A549 (cell line): ENCODE data around the gene MAML3. TPM values are rescaled to one million over a fixed set of nuclear protein-coding genes. Genes with fewer than 3 reads are reported as not detected.

Experiments used
- ATAC-seq, 2 experiments: fragments of 200-7000 bp in 1 of 2; fragments of >200 bp in 1 of 2; cut with Nextera tagmentation in 1 of 2; cut with Tn5 transposase in 1 of 2; 3 replicates each; pipeline versions ENCODE4 v1.8.0 to v1.9.1; 2018 to 2020; ENCODE audit warnings: mild to moderate bottlenecking in 1 of 2, moderate library complexity in 1 of 2
- CTCF ChIA-PET: fragments of 300-600 bp; sonication (Branson Sonifier 250); formaldehyde crosslinking; extraction: SDS; loops from one replicate; lab custom pipeline; 2021; ENCODE audit warnings: antibody characterized with exemption, inconsistent platforms; lab: Yijun Ruan, JAX
- POLR2A ChIA-PET: fragments of 350-600 bp; formaldehyde crosslinking; extraction: SDS; loops from one replicate; lab custom pipeline; 2021; ENCODE audit warnings: antibody characterized with exemption, inconsistent platforms; lab: Yijun Ruan, JAX
- DNase-seq, 2 experiments: peaks; one replicate each; pipeline versions ENCODE4 v3.0.0 to v3.0.0-alpha.2; 2011 to 2016; ENCODE audit warnings: low read depth in 1 of 2, low spot score in 1 of 2
- FAIRE-seq: peaks from 2 replicates; lab custom pipeline; 2011; peaks lifted over from hg19 to GRCh38; lab: Jason Lieb, UNC
- H3K27ac ChIP-seq, 2 experiments: fragments of >200 bp; sonication (Bioruptor Twin); formaldehyde crosslinking; 3 replicates each; pipeline ENCODE4 v1.5.1; 2016 to 2017
- H3K4me1 ChIP-seq: fragments of >200 bp; sonication (Bioruptor Twin); formaldehyde crosslinking; 3 replicates; pipeline ENCODE4 v1.6.1; 2016
- H3K4me2 ChIP-seq: fragments of >200 bp; sonication (Bioruptor Twin); formaldehyde crosslinking; 3 replicates; pipeline ENCODE4 v1.6.1; 2016
- H3K4me3 ChIP-seq: fragments of >200 bp; sonication (Bioruptor Twin); formaldehyde crosslinking; 3 replicates; pipeline ENCODE4 v1.5.1; 2016
- H3K9me3 ChIP-seq: fragments of >200 bp; sonication (Bioruptor Twin); formaldehyde crosslinking; 3 replicates; pipeline ENCODE4 v1.6.1; 2016
- BHLHE40 ChIP-seq: IDR thresholded peaks from 2 replicates; pipeline ENCODE4 v1.6.1; 2012; ENCODE audit warnings: low read depth, low read length, inconsistent platforms
- CBX8 ChIP-seq: fragments of 200-600 bp; sonication (generic); IDR thresholded peaks from 2 replicates; pipeline ENCODE4 v1.6.1; 2016
- CEBPB ChIP-seq, 2 experiments: fragments of >200 bp in 1 of 2; sonication (Bioruptor Twin) in 1 of 2; formaldehyde crosslinking in 1 of 2; IDR thresholded peaks; 2 replicates each; pipeline ENCODE4 v1.6.1; 2012 to 2016
- EHF ChIP-seq: fragments of 250-450 bp; sonication (Bioruptor Pico); IDR thresholded peaks from 2 replicates; pipeline ENCODE4 v1.5.0; 2020; ENCODE audit warnings: mild to moderate bottlenecking
- EP300 ChIP-seq, 2 experiments: fragments of >200 bp; sonication (Bioruptor Twin); formaldehyde crosslinking; IDR thresholded peaks; 2 replicates in 1 of 2; 3 replicates in 1 of 2; pipeline ENCODE4 v1.6.1; 2016 to 2017
- FOSL2 ChIP-seq, 2 experiments: fragments of 450-650 bp in 1 of 2; fragments of >200 bp in 1 of 2; sonication (Bioruptor Twin) in 1 of 2; formaldehyde crosslinking; IDR thresholded peaks; 2 replicates each; pipeline versions ENCODE4 v1.5.0 to v1.6.1; 2016 to 2020; ENCODE audit warnings: mild to moderate bottlenecking in 1 of 2, moderate library complexity in 1 of 2
- HES2 ChIP-seq: fragments of >200 bp; sonication (Bioruptor Twin); formaldehyde crosslinking; IDR thresholded peaks from 2 replicates; pipeline ENCODE4 v1.6.1; 2016
- HEYL ChIP-seq: fragments of 250-450 bp; sonication (Bioruptor Pico); IDR thresholded peaks from 2 replicates; pipeline ENCODE4 v1.8.0; 2021; ENCODE audit warnings: mild to moderate bottlenecking, moderate library complexity
- KDM1A ChIP-seq: fragments of 200-600 bp; sonication (generic); IDR thresholded peaks from 2 replicates; pipeline ENCODE4 v1.6.1; 2016; ENCODE audit warnings: low read depth, mild to moderate bottlenecking
- MAFK ChIP-seq: fragments of 450-650 bp; IDR thresholded peaks from 2 replicates; pipeline ENCODE4 v1.6.1; 2014; ENCODE audit not compliant: partially characterized antibody
- PHF8 ChIP-seq: fragments of 200-600 bp; sonication (generic); IDR thresholded peaks from 2 replicates; pipeline ENCODE4 v1.6.1; 2016; ENCODE audit warnings: low read depth, mild to moderate bottlenecking, antibody characterized with exemption, moderate library complexity, borderline replicate concordance
- RAD21 ChIP-seq, 2 experiments: fragments of >200 bp in 1 of 2; sonication (Bioruptor Twin) in 1 of 2; formaldehyde crosslinking in 1 of 2; IDR thresholded peaks in 1 of 2; conservative IDR thresholded peaks in 1 of 2; 2 replicates in 1 of 2; 3 replicates in 1 of 2; pipeline ENCODE4 v1.6.1; 2012 to 2018; ENCODE audit warnings: inconsistent platforms in 1 of 2
- RARB ChIP-seq: fragments of 250-450 bp; sonication (Bioruptor Pico); IDR thresholded peaks from 2 replicates; pipeline ENCODE4 v1.8.0; 2021; ENCODE audit warnings: mild to moderate bottlenecking, moderate library complexity
- TFCP2L1 ChIP-seq: fragments of 250-450 bp; sonication (Bioruptor Pico); IDR thresholded peaks from 2 replicates; pipeline ENCODE4 v1.5.0; 2021; ENCODE audit warnings: mild to moderate bottlenecking
- ZFP36 ChIP-seq: fragments of 450-650 bp; IDR thresholded peaks from 2 replicates; pipeline ENCODE4 v1.6.1; 2014; ENCODE audit warnings: borderline replicate concordance; ENCODE audit not compliant: partially characterized antibody
- ZNF302 ChIP-seq: fragments of 250-450 bp; sonication (Bioruptor Pico); IDR thresholded peaks from 2 replicates; pipeline ENCODE4 v1.9.0; 2021; ENCODE audit warnings: inconsistent platforms, mild to moderate bottlenecking, moderate library complexity
- WGBS: methylation state at CpG from one replicate; pipeline ENCODE4 v1.1.6; 2017; ENCODE audit errors: missing lambda C conversion rate; 5-methylcytosine and 5-hydroxymethylcytosine counted together
- polyA plus RNA-seq, 4 experiments: library from polyadenylated mRNA; depleted of rRNA in 3 of 4; stranded (reverse); fragments of >200 nt; fragmentation: RNase III in 1 of 4; extraction: RNeasy Plus Mini Kit Qiagen cat#74134 plus additional on column Dnase treatment in 1 of 4; gene quantifications; 2 replicates in 3 of 4; 3 replicates in 1 of 4; pipeline ENCODE4 v1.2.3, GENCODE V29; 2011 to 2017
- TF ChIP-seq, protein P1 (sequence below): fragments of 250-450 bp; sonication (Bioruptor Pico); IDR thresholded peaks from 2 replicates; pipeline ENCODE4 v1.5.0; 2020; ENCODE audit warnings: low read depth, mild to moderate bottlenecking, moderate library complexity
- TF ChIP-seq, protein P2 (sequence below): fragments of >200 bp; sonication (Bioruptor Twin); formaldehyde crosslinking; IDR thresholded peaks from 3 replicates; pipeline ENCODE4 v1.6.1; 2016
- TF ChIP-seq, protein P3 (sequence below): fragments of 450-650 bp; IDR thresholded peaks from 2 replicates; pipeline ENCODE4 v1.6.1; 2014; ENCODE audit warnings: antibody characterized with exemption
- TF ChIP-seq, protein P4 (sequence below): fragments of >200 bp; sonication (Bioruptor Twin); formaldehyde crosslinking; IDR thresholded peaks from 3 replicates; pipeline ENCODE4 v1.5.1; 2016

Gene MAML3
- polyA plus RNA-seq, 2 of the 4 experiments (the other 2 are of a cell fraction), result 9.0 to 22.2 TPM

DNA sequence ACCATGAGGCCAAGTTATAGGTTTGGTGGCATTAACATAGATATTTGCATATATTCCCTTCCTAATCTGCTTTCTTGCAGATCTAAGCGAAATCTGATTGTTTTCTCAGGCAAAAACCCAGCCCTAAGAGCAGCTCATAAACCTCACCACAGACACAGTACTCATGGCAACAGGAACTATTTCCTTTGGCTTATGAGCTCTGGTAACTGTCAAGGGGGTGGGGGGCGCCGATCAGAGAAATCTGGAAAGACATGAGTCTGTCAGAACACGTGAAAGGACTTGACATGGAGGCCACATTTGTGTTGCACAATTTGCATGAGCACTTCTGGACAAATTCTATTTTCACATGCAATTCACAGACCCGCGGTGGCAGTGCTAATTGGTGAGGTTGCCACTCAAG, 404.6 kb downstream of the MAML3 start:
- DNase-seq (no peak), ATAC-seq (no peak), FAIRE-seq (no peak)
- peaks cover 14% of the 10 kb centered on the region for H3K4me1 ChIP-seq
- H3K27ac ChIP-seq, result no peak overlapping the region
- H3K4me3 ChIP-seq, result no peak overlapping the region
- H3K9me3 ChIP-seq, result no peaks in the 10 kb centered on the region
- CTCF ChIA-PET, result interaction anchor here (1.1 kb wide), 1 partner anchor 11 kb away, joined by 3 read pairs; no protein-coding TSS in a partner anchor
- 93% methylated on average over 6 of the region's 6 CpGs for WGBS
- POLR2A ChIA-PET, result no interaction called here
- no peak for TF ChIP-seq PHF8
- no peak for TF ChIP-seq ZNF302 (CRISPR knock-in tag)
- no peak for TF ChIP-seq RARB (CRISPR knock-in tag)
- TF ChIP-seq BHLHE40, result no peak
- TF ChIP-seq MAFK, result no peak
- no peak for TF ChIP-seq ZFP36
- TF ChIP-seq EP300 (IDR thresholded peaks at IDR 0.05), result no peak
- TF ChIP-seq RAD21 (conservative IDR thresholded peaks at IDR 0.05 in 1 of 2, IDR thresholded peaks at IDR 0.05 in 1 of 2), result no peak
- TF ChIP-seq, protein P1, sequence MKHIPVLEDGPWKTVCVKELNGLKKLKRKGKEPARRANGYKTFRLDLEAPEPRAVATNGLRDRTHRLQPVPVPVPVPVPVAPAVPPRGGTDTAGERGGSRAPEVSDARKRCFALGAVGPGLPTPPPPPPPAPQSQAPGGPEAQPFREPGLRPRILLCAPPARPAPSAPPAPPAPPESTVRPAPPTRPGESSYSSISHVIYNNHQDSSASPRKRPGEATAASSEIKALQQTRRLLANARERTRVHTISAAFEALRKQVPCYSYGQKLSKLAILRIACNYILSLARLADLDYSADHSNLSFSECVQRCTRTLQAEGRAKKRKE (CRISPR knock-in tag), result no peak
- TF ChIP-seq, all 56 proteins: peak for 0
- no peak overlapping the region for H3K4me2 ChIP-seq

DNA sequence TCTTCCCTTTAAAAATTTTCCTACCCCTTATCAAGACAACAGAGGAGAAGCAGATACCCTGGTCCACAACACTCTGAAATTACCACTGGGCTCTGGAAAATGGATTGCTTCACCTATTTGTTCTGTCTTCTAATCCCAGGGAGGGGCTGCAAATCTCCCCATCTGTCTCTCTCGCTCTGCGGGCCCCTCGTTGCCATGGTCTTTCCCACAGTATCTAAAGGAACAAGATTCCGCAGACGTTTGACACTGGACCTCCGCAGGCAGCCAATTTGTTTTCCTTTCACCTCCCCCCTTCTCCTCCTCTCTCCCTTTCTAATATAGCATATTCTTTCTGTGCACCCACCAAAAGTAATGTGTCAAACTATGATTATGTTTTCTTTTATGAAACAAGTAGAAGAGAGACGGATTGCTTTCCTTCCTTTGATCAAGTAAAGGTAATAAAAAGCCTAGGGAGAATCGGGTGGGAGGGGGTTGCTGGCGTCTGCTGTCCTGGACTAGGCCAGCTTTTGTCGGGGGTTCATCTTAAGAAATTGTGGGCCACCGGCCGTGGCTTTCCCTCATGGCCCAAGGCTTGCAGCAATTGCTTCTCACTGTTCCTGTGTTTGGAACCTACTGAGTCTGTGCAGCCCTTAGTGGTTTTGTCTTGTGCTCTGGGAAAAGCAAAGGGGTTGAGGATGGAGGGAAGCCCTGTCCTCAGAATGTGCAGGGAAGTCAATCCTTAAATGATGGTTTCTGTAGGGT, 407.4 kb downstream of the MAML3 start:
- CTCF ChIA-PET, result no interaction called here
- no peak overlapping the region for H3K27ac ChIP-seq
- H3K4me3 ChIP-seq, result no peak overlapping the region
- POLR2A ChIA-PET, result no interaction called here
- no peak overlapping the region for H3K4me2 ChIP-seq
- ATAC-seq (no peak), FAIRE-seq (no peak), DNase-seq (no peak)
- peaks cover 18% of the 10 kb centered on the region for H3K4me1 ChIP-seq
- no peaks in the 10 kb centered on the region for H3K9me3 ChIP-seq
- TF ChIP-seq, protein P2, sequence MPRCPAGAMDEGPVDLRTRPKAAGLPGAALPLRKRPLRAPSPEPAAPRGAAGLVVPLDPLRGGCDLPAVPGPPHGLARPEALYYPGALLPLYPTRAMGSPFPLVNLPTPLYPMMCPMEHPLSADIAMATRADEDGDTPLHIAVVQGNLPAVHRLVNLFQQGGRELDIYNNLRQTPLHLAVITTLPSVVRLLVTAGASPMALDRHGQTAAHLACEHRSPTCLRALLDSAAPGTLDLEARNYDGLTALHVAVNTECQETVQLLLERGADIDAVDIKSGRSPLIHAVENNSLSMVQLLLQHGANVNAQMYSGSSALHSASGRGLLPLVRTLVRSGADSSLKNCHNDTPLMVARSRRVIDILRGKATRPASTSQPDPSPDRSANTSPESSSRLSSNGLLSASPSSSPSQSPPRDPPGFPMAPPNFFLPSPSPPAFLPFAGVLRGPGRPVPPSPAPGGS, result no peak
- TF ChIP-seq, protein P1 (CRISPR knock-in tag), result no peak
- TF ChIP-seq BHLHE40 (no peak), CBX8 (no peak), HES2 (no peak), HEYL (CRISPR knock-in tag) (no peak), FOSL2 (IDR thresholded peaks at IDR 0.05) (no peak), FOSL2 (CRISPR knock-in tag; IDR thresholded peaks at IDR 0.05) (no peak), KDM1A (no peak), EHF (CRISPR knock-in tag) (no peak), CEBPB (IDR thresholded peaks at IDR 0.05) (no peak), TFCP2L1 (CRISPR knock-in tag) (no peak)
- TF ChIP-seq, protein P3, sequence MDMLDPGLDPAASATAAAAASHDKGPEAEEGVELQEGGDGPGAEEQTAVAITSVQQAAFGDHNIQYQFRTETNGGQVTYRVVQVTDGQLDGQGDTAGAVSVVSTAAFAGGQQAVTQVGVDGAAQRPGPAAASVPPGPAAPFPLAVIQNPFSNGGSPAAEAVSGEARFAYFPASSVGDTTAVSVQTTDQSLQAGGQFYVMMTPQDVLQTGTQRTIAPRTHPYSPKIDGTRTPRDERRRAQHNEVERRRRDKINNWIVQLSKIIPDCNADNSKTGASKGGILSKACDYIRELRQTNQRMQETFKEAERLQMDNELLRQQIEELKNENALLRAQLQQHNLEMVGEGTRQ, result no peak
- TF ChIP-seq, protein P4, sequence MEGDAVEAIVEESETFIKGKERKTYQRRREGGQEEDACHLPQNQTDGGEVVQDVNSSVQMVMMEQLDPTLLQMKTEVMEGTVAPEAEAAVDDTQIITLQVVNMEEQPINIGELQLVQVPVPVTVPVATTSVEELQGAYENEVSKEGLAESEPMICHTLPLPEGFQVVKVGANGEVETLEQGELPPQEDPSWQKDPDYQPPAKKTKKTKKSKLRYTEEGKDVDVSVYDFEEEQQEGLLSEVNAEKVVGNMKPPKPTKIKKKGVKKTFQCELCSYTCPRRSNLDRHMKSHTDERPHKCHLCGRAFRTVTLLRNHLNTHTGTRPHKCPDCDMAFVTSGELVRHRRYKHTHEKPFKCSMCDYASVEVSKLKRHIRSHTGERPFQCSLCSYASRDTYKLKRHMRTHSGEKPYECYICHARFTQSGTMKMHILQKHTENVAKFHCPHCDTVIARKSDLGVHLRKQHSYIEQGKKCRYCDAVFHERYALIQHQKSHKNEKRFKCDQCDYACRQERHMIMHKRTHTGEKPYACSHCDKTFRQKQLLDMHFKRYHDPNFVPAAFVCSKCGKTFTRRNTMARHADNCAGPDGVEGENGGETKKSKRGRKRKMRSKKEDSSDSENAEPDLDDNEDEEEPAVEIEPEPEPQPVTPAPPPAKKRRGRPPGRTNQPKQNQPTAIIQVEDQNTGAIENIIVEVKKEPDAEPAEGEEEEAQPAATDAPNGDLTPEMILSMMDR, result no peak
- WGBS, result 96% methylated on average over 12 of the region's 12 CpGs
